Left lobe of liver (tissue), 2 donors: ENCODE measurements around the gene SKAP2. TPM values are rescaled to one million over a fixed set of nuclear protein-coding genes. Genes with fewer than 3 reads are reported as not detected.

Experiments used
- ATAC-seq: fragments of 200-7000 bp; cut with Tn5 transposase; one replicate; pipeline ENCODE4 v1.9.1; 2020; ENCODE audit warnings: mild to moderate bottlenecking, moderate library complexity
- DNase-seq: peaks from one replicate; pipeline ENCODE4 v3.0.0-alpha.2; 2020; ENCODE audit warnings: low spot score
- total RNA-seq: library from RNA; stranded (reverse); gene quantifications from one replicate; pipeline ENCODE4 v1.2.1, GENCODE V29; 2021
- donor health status: DM: no; HTN: no; CAD: no; lungs with moderate emphysema.
- donor health status: DM: no; HTN: yes; CAD: no.

SKAP2 gene
- total RNA-seq, 1 donor from 2014 or later: 5.2 TPM

- DNase-seq (no peak), ATAC-seq (no peak)
Measured at GRCh38 chr7:26642416-26642815, 222.0 kb downstream of the SKAP2 start.

DNA sequence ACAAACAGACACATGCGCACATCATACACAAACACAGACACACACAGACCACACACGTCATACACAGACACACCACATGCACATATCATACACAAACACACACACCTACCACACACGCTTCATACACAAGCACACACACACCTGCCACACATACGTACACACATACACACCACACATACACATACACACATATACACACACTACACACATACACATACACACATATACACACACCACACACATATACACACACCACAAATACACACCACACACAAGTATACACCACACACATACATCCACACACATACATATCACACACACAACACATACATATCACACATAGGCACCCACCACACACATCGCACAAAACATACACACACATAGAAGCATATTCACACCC is 224.7 kb downstream of the SKAP2 start:
- ATAC-seq: no peak
- no peak for DNase-seq

- DNase-seq (no peak), ATAC-seq (no peak)
Measured at GRCh38 chr7:26639111-26639510, 225.3 kb downstream of the SKAP2 start.

- ATAC-seq: no peak
- no peak for DNase-seq
Measured at GRCh38 chr7:26638140-26638539, 226.2 kb downstream of the SKAP2 start.

GRCh38 chr7:26637610-26638009 is 226.8 kb downstream of the SKAP2 start:
- no peak for DNase-seq
- no peak for ATAC-seq

DNA sequence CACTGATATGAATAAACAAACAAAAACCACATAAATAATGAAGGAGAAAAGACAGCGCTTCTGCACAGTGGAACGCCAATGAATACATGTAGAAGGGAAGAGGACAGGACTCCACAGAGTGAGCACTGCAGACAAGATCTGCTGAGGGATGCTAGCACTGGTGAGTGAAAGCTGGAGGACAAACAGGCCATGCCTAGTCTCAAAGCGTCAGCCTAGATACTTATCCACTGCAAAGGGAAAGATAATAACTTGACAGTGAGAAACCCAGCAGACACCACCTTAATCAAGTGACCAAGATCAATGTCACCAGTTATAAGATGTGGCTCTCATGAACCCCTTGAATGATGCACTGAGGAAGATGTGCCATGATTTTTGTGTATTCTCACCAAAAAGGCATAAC is 227.6 kb downstream of the SKAP2 start:
- ATAC-seq: no peak
- no peak for DNase-seq

DNA sequence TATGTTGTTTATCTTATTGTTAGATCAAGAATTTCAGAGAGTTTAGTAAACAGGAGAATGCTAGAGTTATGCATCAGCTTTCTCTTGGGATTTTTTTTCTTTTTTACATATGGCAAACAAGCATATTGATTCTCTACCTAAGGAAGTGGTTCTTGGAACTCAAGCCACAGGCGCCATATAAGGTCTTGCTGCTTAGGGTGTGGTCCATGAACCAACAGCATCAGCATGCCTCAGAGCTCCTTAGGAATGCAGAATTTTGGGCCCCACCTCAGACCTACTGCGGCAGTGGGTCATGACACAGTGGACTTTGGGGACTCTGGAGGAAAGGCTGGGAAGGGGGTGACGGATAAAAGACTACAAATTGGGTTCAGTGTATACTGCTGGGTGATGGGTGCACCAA is 230.8 kb downstream of the SKAP2 start:
- DNase-seq (no peak), ATAC-seq (no peak)

GRCh38 chr7:26631601-26632000 is 232.8 kb downstream of the SKAP2 start:
- no peak for ATAC-seq
- DNase-seq: no peak

- DNase-seq (no peak), ATAC-seq (no peak)
Measured at GRCh38 chr7:26630941-26631580, 233.3 kb downstream of the SKAP2 start.

GRCh38 chr7:26630361-26630760 is 234.0 kb downstream of the SKAP2 start:
- DNase-seq (no peak), ATAC-seq (no peak)

- ATAC-seq: no peak
- no peak for DNase-seq
Measured at GRCh38 chr7:26629696-26630095, 234.7 kb downstream of the SKAP2 start.

- DNase-seq (no peak), ATAC-seq (no peak)
Measured at GRCh38 chr7:26627891-26628341, 236.5 kb downstream of the SKAP2 start.

- no peak for DNase-seq
- no peak for ATAC-seq
Measured at GRCh38 chr7:26627221-26627620, 237.2 kb downstream of the SKAP2 start.

DNA sequence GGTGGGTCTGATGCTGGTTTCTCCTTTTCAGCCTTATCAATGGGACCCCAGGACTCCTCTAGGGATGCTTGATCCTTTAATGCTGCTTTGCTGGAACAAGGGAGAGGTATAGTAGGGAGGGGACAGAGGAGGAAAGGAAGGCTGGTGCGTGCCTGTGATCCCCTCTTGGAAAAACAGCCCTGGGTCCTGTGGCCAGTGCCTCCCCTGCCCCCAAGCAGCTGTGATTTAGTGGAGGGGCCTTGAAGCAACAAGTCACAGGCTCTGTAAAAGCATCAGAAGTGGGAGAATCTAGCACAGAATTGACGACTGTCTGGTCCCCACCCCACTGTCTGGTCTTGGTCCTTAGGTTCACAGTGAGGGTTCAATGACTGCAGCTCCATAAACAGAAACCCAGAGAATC is 237.7 kb downstream of the SKAP2 start:
- no peak for ATAC-seq
- DNase-seq: no peak

DNA sequence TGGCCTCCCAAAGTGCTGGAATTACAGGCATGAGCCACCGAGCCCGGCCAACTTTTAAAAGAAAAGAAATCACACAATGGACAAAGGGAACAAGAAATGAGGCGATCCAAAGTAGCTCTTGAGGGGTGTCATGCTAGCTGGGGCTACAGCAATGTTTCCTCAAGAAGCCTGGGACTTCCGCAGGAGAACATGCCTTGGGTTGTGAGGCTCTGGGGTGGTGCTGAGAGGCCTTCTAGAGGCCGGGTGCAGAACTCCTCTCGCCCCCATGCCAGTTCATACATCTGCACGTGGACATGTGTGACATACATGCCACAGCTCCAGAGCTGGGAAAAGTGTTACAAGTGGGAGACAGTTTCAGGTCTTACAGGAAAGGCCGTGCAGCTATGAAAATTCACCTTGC is 238.2 kb downstream of the SKAP2 start:
- ATAC-seq: no peak
- DNase-seq: no peak

- DNase-seq: no peak
- no peak for ATAC-seq
Measured at GRCh38 chr7:26625286-26625685, 239.1 kb downstream of the SKAP2 start.

GRCh38 chr7:26624839-26625238 is 239.6 kb downstream of the SKAP2 start:
- no peak for DNase-seq
- ATAC-seq: no peak

DNA sequence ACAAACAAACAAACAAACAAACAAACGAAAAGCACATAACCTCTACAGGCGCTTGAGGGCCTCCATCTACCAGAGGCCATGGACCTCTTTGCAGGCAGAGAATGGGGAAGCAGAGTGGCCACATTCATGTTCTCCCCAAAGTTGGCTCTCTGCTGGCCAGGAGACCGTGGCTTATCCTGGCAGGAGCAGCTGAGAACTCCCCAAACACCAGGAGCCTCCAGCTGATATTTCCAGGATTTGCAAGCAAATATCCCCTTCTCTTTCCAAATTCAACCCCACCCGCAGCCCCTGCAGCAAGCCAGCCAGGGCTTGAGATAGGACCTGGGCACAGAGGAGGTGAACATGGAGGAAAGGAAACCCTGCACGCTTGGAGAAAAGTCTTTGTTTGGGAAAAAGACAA is 240.0 kb downstream of the SKAP2 start:
- DNase-seq: no peak
- no peak for ATAC-seq

DNA sequence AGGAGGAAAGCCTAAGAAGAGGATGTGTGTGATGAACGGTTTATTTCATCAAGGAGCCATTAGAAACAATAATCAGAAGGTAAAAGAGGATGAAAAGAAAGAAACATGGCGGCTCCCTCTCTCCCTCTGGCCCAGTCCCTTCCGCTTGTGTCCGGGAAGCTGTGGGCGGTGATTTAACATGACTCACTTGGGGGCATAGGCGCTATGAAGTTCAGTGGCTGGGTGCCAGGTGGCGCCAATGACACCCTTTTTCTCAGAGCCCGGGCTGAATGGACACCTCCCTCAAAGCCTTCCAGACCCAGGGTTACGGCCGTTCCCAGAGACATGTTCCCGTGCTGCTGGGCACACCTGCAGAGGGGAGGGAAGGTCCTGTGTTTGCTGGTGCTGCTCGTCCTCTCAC is 244.0 kb downstream of the SKAP2 start:
- DNase-seq: no peak
- no peak for ATAC-seq

DNA sequence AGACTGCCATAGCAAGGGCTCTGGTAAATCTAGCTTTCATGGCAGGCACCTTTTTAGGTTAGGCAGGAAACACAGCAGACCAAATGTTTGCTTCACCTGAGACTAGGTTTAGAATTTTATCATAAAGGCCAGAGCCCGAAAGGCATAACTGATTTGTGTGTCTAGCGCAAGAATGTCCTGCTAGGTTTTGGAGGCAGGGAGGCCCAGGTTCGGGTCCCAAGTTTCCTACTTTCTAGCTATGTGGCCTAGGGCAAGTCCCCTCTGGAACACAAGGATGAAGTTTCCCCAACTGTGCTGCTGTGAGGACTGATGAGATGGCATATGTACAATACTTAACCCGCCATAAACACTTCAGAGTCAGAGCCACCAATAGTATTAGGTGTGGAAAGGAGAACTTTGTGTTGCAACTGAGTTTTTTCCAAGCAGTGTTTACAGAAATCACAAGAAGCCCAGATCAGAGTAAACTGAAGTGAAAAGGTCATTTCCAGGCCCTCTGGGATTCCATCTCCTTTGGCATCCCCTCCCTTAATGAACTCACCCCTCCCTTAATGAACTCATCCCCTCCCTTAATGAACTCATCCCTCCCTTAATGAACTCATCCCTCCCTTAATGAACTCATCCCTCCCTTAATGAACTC is 244.9 kb downstream of the SKAP2 start:
- DNase-seq: no peak
- no peak for ATAC-seq

DNA sequence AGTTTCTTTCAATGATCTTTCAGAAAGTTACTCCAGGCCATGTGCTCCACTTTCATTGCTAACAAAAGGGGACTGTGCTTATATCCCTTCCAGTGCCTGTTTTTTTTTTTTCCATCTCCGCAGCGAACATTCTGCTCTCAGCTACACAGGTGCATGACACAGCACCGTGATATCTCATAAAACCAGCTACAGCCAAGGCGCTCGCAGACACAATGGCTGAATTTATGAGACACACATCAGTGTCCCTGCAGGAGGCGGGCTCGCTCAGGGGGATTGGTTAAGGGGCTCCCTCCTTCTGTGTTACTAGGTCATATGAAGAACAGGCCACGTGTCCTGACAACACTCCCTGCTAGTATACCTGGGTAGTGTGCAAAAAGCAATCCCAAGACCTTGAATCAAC is 245.5 kb downstream of the SKAP2 start:
- no peak for DNase-seq
- no peak for ATAC-seq

DNA sequence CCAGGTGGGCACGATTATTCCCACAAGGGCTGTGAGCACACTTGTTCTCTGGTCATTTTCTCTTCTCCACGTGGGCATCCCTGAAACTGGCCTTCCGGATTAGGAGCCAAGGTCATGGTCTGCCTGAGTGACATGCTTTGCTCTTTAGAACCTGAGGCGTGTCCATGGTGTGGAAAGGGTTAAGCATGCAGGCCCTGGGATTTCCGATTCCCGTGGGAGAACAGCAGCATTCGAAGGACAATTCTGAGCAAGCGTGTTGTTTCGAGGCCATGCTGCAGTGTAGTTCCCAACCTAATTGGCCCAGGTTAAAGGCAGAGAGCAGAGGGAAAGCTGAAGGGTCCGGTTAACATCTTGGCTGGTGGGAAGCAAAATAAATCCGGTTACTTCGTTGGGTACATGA is 245.9 kb downstream of the SKAP2 start:
- DNase-seq: no peak
- ATAC-seq: no peak
